NB4 (cell line): ENCODE results near the gene OR13J1.

Experiments used
- CTCF ChIP-seq: IDR thresholded peaks from one replicate; pipeline ENCODE4 v1.5.1; 2012; ENCODE audit warnings: low read depth, low read length
- MAX ChIP-seq: IDR thresholded peaks from 2 replicates; pipeline ENCODE4 v1.6.1; 2011; ENCODE audit warnings: low read depth, low read length
- MYC ChIP-seq: IDR thresholded peaks from 2 replicates; pipeline ENCODE4 v1.6.1; 2011; ENCODE audit warnings: low read depth, low read length
- POLR2A ChIP-seq: IDR thresholded peaks from 2 replicates; pipeline ENCODE4 v1.6.1; 2011; ENCODE audit warnings: mild to moderate bottlenecking; ENCODE audit not compliant: insufficient read length; ENCODE audit errors: extremely low read depth

- no peak for TF ChIP-seq CTCF
- TF ChIP-seq POLR2A: no peak
- TF ChIP-seq MAX: no peak
- TF ChIP-seq MYC: no peak
Measured at GRCh38 chr9:35829764-35830096, 40.5 kb downstream of the OR13J1 start.
